IMR-90 (cell line): ENCODE measurements around the gene RBM48. TPM values are rescaled to one million over a fixed set of nuclear protein-coding genes. Genes with fewer than 3 reads are reported as not detected.

Source experiments
- ATAC-seq: fragments of 200-7000 bp; cut with Tn5 transposase; 2 replicates; pipeline ENCODE4 v1.9.1; 2020; ENCODE audit warnings: low read depth, mild to moderate bottlenecking, moderate library complexity
- BruUV-seq: library from RNA; stranded (reverse); fragments of 400-500 nt; replicated peaks from 2 replicates; lab custom pipeline; 2021; lab: Mats Ljungman, UMichigan
- CTCF ChIA-PET: fragments of 300-600 bp; formaldehyde crosslinking; extraction: SDS; loops from one replicate; lab custom pipeline; 2021; ENCODE audit warnings: antibody characterized with exemption; lab: Yijun Ruan, JAX
- POLR2A ChIA-PET: fragments of 300-600 bp; sonication (Branson Sonifier 250); formaldehyde crosslinking; loops from one replicate; lab custom pipeline; 2022; ENCODE audit warnings: antibody characterized with exemption; ENCODE audit not compliant: unreplicated experiment; lab: Charles Lee
- DNase-seq: peaks from one replicate; pipeline ENCODE4 v3.0.0; 2013
- H2AFZ ChIP-seq: replicated peaks from 2 replicates; pipeline ENCODE3; 2013; ENCODE audit warnings: low read length, mild to moderate bottlenecking; ENCODE audit not compliant: poor library complexity
- H2AK5ac ChIP-seq: 2 replicates; pipeline ENCODE4 v1.6.1; 2013; ENCODE audit warnings: low read depth, low read length, inconsistent platforms
- H2AK9ac ChIP-seq: replicated peaks from 2 replicates; pipeline ENCODE3; 2013; ENCODE audit warnings: mild to moderate bottlenecking, low read depth, low read length, moderate library complexity; ENCODE audit not compliant: poor library complexity
- H2BK120ac ChIP-seq: 2 replicates; pipeline ENCODE4 v1.6.1; 2013; ENCODE audit warnings: low read depth, low read length, inconsistent platforms
- H2BK15ac ChIP-seq: 3 replicates; pipeline ENCODE4 v1.6.1; 2013; ENCODE audit warnings: low read depth, low read length, inconsistent platforms
- H2BK20ac ChIP-seq: 2 replicates; pipeline ENCODE4 v1.6.1; 2013; ENCODE audit warnings: low read depth, mild to moderate bottlenecking, inconsistent platforms, low read length, moderate library complexity
- H2BK5ac ChIP-seq: 2 replicates; pipeline ENCODE4 v1.6.1; 2013; ENCODE audit warnings: mild to moderate bottlenecking, low read depth, low read length, inconsistent platforms; ENCODE audit not compliant: poor library complexity, severe bottlenecking
- H3K14ac ChIP-seq: replicated peaks from 2 replicates; pipeline ENCODE4 v1.6.1; 2013; ENCODE audit warnings: low read depth, low read length, inconsistent platforms
- H3K18ac ChIP-seq: 2 replicates; pipeline ENCODE4 v1.6.1; 2013; ENCODE audit warnings: low read depth, low read length, control low read depth
- H3K23ac ChIP-seq: 2 replicates; pipeline ENCODE4 v1.6.1; 2013; ENCODE audit warnings: low read depth, low read length, inconsistent platforms
- H3K27ac ChIP-seq: 2 replicates; pipeline ENCODE4 v1.5.1; 2013; ENCODE audit warnings: mild to moderate bottlenecking, control low read depth, low read length; ENCODE audit not compliant: insufficient read depth
- H3K27me3 ChIP-seq: 2 replicates; pipeline ENCODE4 v1.6.1; 2013; ENCODE audit warnings: low read length; ENCODE audit not compliant: control insufficient read depth, insufficient read depth
- H3K36me3 ChIP-seq: 2 replicates; pipeline ENCODE4 v1.6.1; 2013; ENCODE audit warnings: low read length, mixed read lengths; ENCODE audit not compliant: control insufficient read depth, insufficient read depth
- H3K4ac ChIP-seq: 2 replicates; pipeline ENCODE4 v1.6.1; 2013; ENCODE audit warnings: low read depth, low read length, inconsistent platforms
- H3K4me1 ChIP-seq: 2 replicates; pipeline ENCODE4 v1.6.1; 2013; ENCODE audit warnings: low read length, mixed read lengths; ENCODE audit not compliant: control insufficient read depth, insufficient read depth
- H3K4me2 ChIP-seq: 2 replicates; pipeline ENCODE4 v1.6.1; 2013; ENCODE audit warnings: low read depth, mild to moderate bottlenecking, control low read depth, low read length, moderate library complexity
- H3K4me3 ChIP-seq: 2 replicates; pipeline ENCODE4 v1.5.1; 2013; ENCODE audit warnings: low read depth, mild to moderate bottlenecking, control low read depth, low read length, moderate library complexity; ENCODE audit not compliant: insufficient read depth
- H3K56ac ChIP-seq: 2 replicates; pipeline ENCODE4 v1.6.1; 2013; ENCODE audit warnings: low read length, inconsistent platforms; ENCODE audit not compliant: insufficient read depth; ENCODE audit errors: extremely low read depth
- H3K79me1 ChIP-seq, 2 experiments: 2 replicates each; pipeline ENCODE4 v1.6.1; 2013; ENCODE audit warnings: low read length in 2 of 2, inconsistent platforms in 1 of 2, low read depth in 1 of 2
- H3K9ac ChIP-seq: 2 replicates; pipeline ENCODE4 v1.6.1; 2013; ENCODE audit warnings: low read depth, low read length, control low read depth
- H3K9me1 ChIP-seq: 2 replicates; pipeline ENCODE4 v1.6.1; 2013; ENCODE audit warnings: low read length, inconsistent platforms; ENCODE audit not compliant: insufficient read depth
- H3K9me3 ChIP-seq: 2 replicates; pipeline ENCODE4 v1.6.1; 2013; ENCODE audit warnings: low read length; ENCODE audit not compliant: control insufficient read depth, insufficient read depth
- H4K20me1 ChIP-seq: 2 replicates; pipeline ENCODE4 v1.6.1; 2013; ENCODE audit warnings: low read length, inconsistent platforms; ENCODE audit not compliant: insufficient read depth
- H4K5ac ChIP-seq: 2 replicates; pipeline ENCODE4 v1.6.1; 2013; ENCODE audit warnings: mild to moderate bottlenecking, low read depth, low read length, control low read depth
- H4K8ac ChIP-seq, 2 experiments: 2 replicates each; pipeline ENCODE4 v1.6.1; 2013; ENCODE audit warnings: low read depth in 2 of 2, low read length in 2 of 2, control low read depth in 1 of 2, inconsistent platforms in 1 of 2
- H4K91ac ChIP-seq: 2 replicates; pipeline ENCODE4 v1.6.1; 2013; ENCODE audit warnings: low read depth, low read length, inconsistent platforms; ENCODE audit not compliant: insufficient read depth
- BHLHE40 ChIP-seq: fragments of 150-350 bp; IDR thresholded peaks from 2 replicates; pipeline ENCODE4 v1.6.1; 2016; ENCODE audit warnings: mild to moderate bottlenecking, low read depth, low read length
- CEBPB ChIP-seq: IDR thresholded peaks from 2 replicates; pipeline ENCODE4 v1.6.1; 2012; ENCODE audit warnings: low read depth, low read length, improper control_type of control experiment
- CHD1 ChIP-seq: IDR thresholded peaks from 2 replicates; pipeline ENCODE4 v1.6.1; 2012; ENCODE audit warnings: low read depth, low read length, improper control_type of control experiment
- FOS ChIP-seq: fragments of 150-350 bp; IDR thresholded peaks from 2 replicates; pipeline ENCODE4 v1.6.1; 2016; ENCODE audit warnings: low read depth, low read length
- MAFK ChIP-seq: IDR thresholded peaks from 2 replicates; pipeline ENCODE4 v1.6.1; 2012; ENCODE audit warnings: low read depth, low read length, improper control_type of control experiment
- MAZ ChIP-seq: IDR thresholded peaks from 2 replicates; pipeline ENCODE4 v1.6.1; 2012; ENCODE audit warnings: low read depth, mild to moderate bottlenecking, low read length, improper control_type of control experiment, moderate library complexity, borderline replicate concordance
- MXI1 ChIP-seq: IDR thresholded peaks from 2 replicates; pipeline ENCODE4 v1.6.1; 2012; ENCODE audit warnings: low read depth, mild to moderate bottlenecking, low read length, moderate library complexity, borderline replicate concordance
- NFE2L2 ChIP-seq: fragments of 150-350 bp; IDR thresholded peaks from 2 replicates; pipeline ENCODE4 v1.6.1; 2016; ENCODE audit warnings: low read depth, mild to moderate bottlenecking, low read length
- RAD21 ChIP-seq: IDR thresholded peaks from 2 replicates; pipeline ENCODE4 v1.6.1; 2012; ENCODE audit warnings: low read length, improper control_type of control experiment
- RCOR1 ChIP-seq: IDR thresholded peaks from 2 replicates; pipeline ENCODE4 v1.6.1; 2012; ENCODE audit warnings: mild to moderate bottlenecking, low read length, improper control_type of control experiment; ENCODE audit not compliant: insufficient replicate concordance
- RFX5 ChIP-seq: IDR thresholded peaks from 2 replicates; pipeline ENCODE4 v1.8.0; 2012; ENCODE audit warnings: low read depth, mild to moderate bottlenecking, low read length, moderate library complexity
- SMC3 ChIP-seq: fragments of 150-350 bp; IDR thresholded peaks from 2 replicates; pipeline ENCODE4 v1.6.1; 2016; ENCODE audit warnings: low read depth, mild to moderate bottlenecking, antibody characterized with exemption, low read length, moderate library complexity
- dilution Hi-C: fragments of 300-500 bp; cut with HindIII; formaldehyde crosslinking; loops from one replicate; pipeline ENCODE4 v1.14.3; 2018; ENCODE audit warnings: low sequenced_read_pairs; ENCODE audit not compliant: unreplicated experiment
- in situ Hi-C: fragments of 300-500 bp; cut with MboI; formaldehyde crosslinking; loops from 3 replicates; pipeline ENCODE4 v1.14.3; 2019; ENCODE audit warnings: low sequenced_read_pairs, inconsistent platforms, mixed read lengths
- intact Hi-C: fragments of 100-400 bp; cut with micrococcal nuclease; formaldehyde crosslinking; loops from 2 replicates; pipeline ENCODE4 v1.10.0; 2022
- polyA plus RNA-seq, 3 experiments: library from polyadenylated mRNA; depleted of rRNA; stranded (reverse); fragments of >200 nt; gene quantifications; 2 replicates each; pipeline ENCODE4 v1.2.3, GENCODE V29; 2012; ENCODE audit warnings: low replicate concordance in 1 of 3
- total RNA-seq: library from RNA; depleted of rRNA; stranded (reverse); fragments of >200 nt; gene quantifications from 2 replicates; pipeline ENCODE4 v1.2.3, GENCODE V29; 2012
- TF ChIP-seq, protein P1 (sequence below): conservative IDR thresholded peaks from 2 replicates; pipeline ENCODE4 v1.5.1; 2012; ENCODE audit warnings: mild to moderate bottlenecking, low read depth, low read length, improper control_type of control experiment
- TF ChIP-seq, protein P2 (sequence below): fragments of 150-350 bp; IDR thresholded peaks from 2 replicates; pipeline ENCODE4 v1.6.1; 2016; ENCODE audit warnings: low read depth, mild to moderate bottlenecking, low read length, moderate library complexity, borderline replicate concordance
- TF ChIP-seq, protein P3 (sequence below): fragments of 150-350 bp; IDR thresholded peaks from 2 replicates; pipeline ENCODE4 v1.6.1; 2017; ENCODE audit warnings: mild to moderate bottlenecking, antibody characterized with exemption, low read length, low read depth

The RBM48 gene
- total and polyA plus RNA-seq, 2 of the 4 experiments (the other 2 are of a cell fraction): 5.1 to 5.6 TPM

DNA sequence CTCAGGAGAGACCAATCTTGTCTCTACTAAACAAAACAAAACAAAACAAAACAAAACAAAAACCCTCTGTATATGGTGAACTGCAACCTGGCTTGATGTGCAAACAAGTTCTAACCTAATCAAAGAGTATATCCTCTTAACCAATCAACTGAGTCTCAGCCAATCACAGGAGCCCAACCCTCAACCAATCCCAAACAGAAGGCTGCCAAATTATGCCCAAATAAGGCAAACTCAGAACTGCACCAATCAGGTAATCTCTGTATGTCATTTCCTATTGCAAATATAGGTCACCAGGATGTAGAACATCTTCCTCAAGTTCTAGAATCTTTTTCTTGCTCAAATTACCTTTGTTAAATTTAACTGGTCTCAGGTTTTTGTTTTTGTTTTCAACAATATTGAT, 56.4 kb downstream of the RBM48 start:
- Histone ChIP-seq H3K56ac (no peak overlapping the region), H3K4ac (no peak overlapping the region), H2BK15ac (peak overlapping the region; percentile 36; the same call in 1 of the 3 replicates), H4K20me1 (peaks cover 64% of the 10 kb centered on the region), H2BK20ac (no peak overlapping the region), H2AK9ac (no peak overlapping the region), H2BK120ac (no peak overlapping the region), H3K14ac (no peak overlapping the region; the same call in 1 of the 2 replicates), H3K9me3 (no peaks in the 10 kb centered on the region), H3K27me3 (no peaks in the 10 kb centered on the region), H2AFZ (no peak overlapping the region), H3K27ac (peak overlapping the region; percentile 60; the same call in 1 of the 2 replicates), H3K4me3 (no peak overlapping the region), H2BK5ac (peak overlapping the region; percentile 6), H4K5ac (no peak overlapping the region; the same call in 1 of the 2 replicates), H3K4me2 (peak overlapping the region; percentile 43; the same call in 1 of the 2 replicates), H4K8ac (peak overlapping the region in 1 of 2 experiments; percentile 12; a peak in 1 of 4 replicates), H3K9me1 (peaks cover 14% of the 10 kb centered on the region), H3K23ac (0 out of 2 replicates have a peak overlapping the region, but pooled peaks have one; percentile 7), H3K79me1 (peaks cover 7 to 59% of the 10 kb centered on the region in 2 experiments), H2AK5ac (no peak overlapping the region), H3K4me1 (peaks cover 8% of the 10 kb centered on the region), H3K18ac (no peak overlapping the region), H3K9ac (no peak overlapping the region), H3K36me3 (peaks cover 5% of the 10 kb centered on the region), H4K91ac (no peak overlapping the region)
- dilution Hi-C loops: no loop called here
- TF ChIP-seq CEBPB: no peak
- no peak for TF ChIP-seq CHD1
- TF ChIP-seq RAD21: no peak
- TF ChIP-seq, protein P1, sequence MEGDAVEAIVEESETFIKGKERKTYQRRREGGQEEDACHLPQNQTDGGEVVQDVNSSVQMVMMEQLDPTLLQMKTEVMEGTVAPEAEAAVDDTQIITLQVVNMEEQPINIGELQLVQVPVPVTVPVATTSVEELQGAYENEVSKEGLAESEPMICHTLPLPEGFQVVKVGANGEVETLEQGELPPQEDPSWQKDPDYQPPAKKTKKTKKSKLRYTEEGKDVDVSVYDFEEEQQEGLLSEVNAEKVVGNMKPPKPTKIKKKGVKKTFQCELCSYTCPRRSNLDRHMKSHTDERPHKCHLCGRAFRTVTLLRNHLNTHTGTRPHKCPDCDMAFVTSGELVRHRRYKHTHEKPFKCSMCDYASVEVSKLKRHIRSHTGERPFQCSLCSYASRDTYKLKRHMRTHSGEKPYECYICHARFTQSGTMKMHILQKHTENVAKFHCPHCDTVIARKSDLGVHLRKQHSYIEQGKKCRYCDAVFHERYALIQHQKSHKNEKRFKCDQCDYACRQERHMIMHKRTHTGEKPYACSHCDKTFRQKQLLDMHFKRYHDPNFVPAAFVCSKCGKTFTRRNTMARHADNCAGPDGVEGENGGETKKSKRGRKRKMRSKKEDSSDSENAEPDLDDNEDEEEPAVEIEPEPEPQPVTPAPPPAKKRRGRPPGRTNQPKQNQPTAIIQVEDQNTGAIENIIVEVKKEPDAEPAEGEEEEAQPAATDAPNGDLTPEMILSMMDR: no peak
- TF ChIP-seq MXI1: no peak
- no peak for TF ChIP-seq MAFK
- no peak for TF ChIP-seq MAZ
- TF ChIP-seq SMC3: no peak
- TF ChIP-seq, protein P2, sequence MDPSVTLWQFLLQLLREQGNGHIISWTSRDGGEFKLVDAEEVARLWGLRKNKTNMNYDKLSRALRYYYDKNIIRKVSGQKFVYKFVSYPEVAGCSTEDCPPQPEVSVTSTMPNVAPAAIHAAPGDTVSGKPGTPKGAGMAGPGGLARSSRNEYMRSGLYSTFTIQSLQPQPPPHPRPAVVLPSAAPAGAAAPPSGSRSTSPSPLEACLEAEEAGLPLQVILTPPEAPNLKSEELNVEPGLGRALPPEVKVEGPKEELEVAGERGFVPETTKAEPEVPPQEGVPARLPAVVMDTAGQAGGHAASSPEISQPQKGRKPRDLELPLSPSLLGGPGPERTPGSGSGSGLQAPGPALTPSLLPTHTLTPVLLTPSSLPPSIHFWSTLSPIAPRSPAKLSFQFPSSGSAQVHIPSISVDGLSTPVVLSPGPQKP: no peak
- TF ChIP-seq FOS: no peak
- no peak for TF ChIP-seq RFX5
- TF ChIP-seq RCOR1: no peak
- TF ChIP-seq, protein P3, sequence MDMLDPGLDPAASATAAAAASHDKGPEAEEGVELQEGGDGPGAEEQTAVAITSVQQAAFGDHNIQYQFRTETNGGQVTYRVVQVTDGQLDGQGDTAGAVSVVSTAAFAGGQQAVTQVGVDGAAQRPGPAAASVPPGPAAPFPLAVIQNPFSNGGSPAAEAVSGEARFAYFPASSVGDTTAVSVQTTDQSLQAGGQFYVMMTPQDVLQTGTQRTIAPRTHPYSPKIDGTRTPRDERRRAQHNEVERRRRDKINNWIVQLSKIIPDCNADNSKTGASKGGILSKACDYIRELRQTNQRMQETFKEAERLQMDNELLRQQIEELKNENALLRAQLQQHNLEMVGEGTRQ: no peak
- no peak for TF ChIP-seq NFE2L2
- no peak for TF ChIP-seq BHLHE40
- ATAC-seq: no peak
- BruUV-seq: no TSS peak
- POLR2A ChIA-PET: no interaction called here
- intact Hi-C loops: loop anchor here (5.0 kb wide), 1 partner anchor 58 kb away; the partner anchor contains the start of genes PEX1 and RBM48
- in situ Hi-C loops: no loop called here
- CTCF ChIA-PET: no interaction called here
- no peak for DNase-seq
